ENCODE measurements around the gene CFAP410.

DNA sequence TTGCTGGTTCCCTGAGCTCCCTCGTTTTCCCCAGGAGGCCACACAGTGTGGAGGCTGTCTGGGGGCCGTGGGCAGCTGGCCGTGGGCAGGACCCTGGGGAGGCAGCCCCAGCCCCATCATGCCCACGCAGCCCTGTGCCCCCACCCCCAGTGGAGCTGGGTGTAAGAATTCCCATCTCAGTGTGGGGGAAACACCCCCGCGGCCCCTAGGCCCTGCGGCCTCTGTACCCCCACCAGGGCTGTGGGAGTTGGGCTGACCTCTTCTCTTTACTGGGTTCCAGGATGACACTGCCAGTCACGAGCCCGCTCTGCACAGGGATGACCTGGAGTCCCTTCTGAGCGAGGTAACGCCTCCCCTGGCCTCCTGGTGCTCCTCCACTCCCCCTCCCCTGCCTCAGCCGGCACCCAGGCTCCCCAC lies 43.1 kb downstream of the CFAP410 start:
- TF ChIP-seq, protein P1, sequence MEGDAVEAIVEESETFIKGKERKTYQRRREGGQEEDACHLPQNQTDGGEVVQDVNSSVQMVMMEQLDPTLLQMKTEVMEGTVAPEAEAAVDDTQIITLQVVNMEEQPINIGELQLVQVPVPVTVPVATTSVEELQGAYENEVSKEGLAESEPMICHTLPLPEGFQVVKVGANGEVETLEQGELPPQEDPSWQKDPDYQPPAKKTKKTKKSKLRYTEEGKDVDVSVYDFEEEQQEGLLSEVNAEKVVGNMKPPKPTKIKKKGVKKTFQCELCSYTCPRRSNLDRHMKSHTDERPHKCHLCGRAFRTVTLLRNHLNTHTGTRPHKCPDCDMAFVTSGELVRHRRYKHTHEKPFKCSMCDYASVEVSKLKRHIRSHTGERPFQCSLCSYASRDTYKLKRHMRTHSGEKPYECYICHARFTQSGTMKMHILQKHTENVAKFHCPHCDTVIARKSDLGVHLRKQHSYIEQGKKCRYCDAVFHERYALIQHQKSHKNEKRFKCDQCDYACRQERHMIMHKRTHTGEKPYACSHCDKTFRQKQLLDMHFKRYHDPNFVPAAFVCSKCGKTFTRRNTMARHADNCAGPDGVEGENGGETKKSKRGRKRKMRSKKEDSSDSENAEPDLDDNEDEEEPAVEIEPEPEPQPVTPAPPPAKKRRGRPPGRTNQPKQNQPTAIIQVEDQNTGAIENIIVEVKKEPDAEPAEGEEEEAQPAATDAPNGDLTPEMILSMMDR (conservative IDR thresholded peaks at IDR 0.05; ENCODE audit: low read depth, low read length), result no peak
- TF ChIP-seq MAFK (IDR thresholded peaks at IDR 0.05; ENCODE audit: low read depth, low read length) (no peak), RFX5 (IDR thresholded peaks at IDR 0.05; ENCODE audit: low read depth, low read length) (no peak), POLR2A (IDR thresholded peaks at IDR 0.05; ENCODE audit: low read depth, low read length) (no peak), MAZ (IDR thresholded peaks at IDR 0.05; ENCODE audit: borderline replicate concordance, low read depth, low read length) (no peak), NFE2L2 (IDR thresholded peaks at IDR 0.05; ENCODE audit: low read depth, low read length) (no peak), RCOR1 (IDR thresholded peaks at IDR 0.05; ENCODE audit: insufficient replicate concordance, low read length) (no peak)
- TF ChIP-seq, protein P2, sequence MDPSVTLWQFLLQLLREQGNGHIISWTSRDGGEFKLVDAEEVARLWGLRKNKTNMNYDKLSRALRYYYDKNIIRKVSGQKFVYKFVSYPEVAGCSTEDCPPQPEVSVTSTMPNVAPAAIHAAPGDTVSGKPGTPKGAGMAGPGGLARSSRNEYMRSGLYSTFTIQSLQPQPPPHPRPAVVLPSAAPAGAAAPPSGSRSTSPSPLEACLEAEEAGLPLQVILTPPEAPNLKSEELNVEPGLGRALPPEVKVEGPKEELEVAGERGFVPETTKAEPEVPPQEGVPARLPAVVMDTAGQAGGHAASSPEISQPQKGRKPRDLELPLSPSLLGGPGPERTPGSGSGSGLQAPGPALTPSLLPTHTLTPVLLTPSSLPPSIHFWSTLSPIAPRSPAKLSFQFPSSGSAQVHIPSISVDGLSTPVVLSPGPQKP (IDR thresholded peaks at IDR 0.05; ENCODE audit: borderline replicate concordance, low read depth, low read length), result no peak
